ENCODE measurements around the gene SCNM1.

The SCNM1 gene, protein sequence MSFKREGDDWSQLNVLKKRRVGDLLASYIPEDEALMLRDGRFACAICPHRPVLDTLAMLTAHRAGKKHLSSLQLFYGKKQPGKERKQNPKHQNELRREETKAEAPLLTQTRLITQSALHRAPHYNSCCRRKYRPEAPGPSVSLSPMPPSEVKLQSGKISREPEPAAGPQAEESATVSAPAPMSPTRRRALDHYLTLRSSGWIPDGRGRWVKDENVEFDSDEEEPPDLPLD

DNA sequence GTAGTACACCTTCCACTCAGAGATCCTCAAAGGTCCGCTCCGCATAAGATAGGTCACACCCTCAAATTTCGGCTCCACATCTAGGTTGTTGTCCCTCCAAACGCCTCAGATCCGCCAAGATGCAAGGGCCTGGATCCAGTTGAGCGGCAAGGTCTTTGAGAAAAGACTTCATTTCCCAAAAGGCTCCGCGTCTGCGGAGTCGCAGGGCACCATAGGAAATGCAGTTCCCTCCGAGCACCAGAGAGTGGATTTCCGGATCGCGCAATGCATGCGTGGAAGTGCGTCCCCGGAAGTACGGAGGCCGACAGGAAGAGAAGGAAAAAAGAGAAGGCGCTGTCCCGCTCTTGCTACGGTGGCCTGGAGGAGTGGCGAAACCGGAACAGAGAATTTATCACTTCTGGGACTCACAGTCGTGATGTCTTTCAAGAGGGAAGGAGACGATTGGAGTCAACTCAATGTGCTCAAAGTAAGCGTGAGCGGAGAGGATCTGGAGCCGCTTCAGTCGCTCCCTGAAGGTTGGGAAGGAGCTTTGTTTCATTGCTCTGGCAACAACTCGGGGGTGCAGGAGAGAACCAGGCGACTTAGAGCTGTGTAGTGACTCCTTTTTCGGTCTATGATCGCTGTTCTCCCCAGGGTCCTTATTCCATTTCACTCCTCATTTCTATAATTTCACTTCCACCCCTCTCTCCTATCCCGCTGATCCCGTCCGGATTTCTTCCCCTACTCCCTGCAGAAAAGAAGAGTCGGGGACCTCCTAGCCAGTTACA lies at the start of gene SCNM1, which contains the start of gene LYSMD1:
TSS of gene SCNM1 (plus strand) at position 407 of the 767 bp plus-strand sequence. CDS start at position 416, 9 bp downstream.
TSS of gene LYSMD1 (minus strand) at position 165 of the 767 bp plus-strand sequence. CDS start 644 bp downstream, outside the sequence.
- peak; percentile 99 for DNase-seq

DNA sequence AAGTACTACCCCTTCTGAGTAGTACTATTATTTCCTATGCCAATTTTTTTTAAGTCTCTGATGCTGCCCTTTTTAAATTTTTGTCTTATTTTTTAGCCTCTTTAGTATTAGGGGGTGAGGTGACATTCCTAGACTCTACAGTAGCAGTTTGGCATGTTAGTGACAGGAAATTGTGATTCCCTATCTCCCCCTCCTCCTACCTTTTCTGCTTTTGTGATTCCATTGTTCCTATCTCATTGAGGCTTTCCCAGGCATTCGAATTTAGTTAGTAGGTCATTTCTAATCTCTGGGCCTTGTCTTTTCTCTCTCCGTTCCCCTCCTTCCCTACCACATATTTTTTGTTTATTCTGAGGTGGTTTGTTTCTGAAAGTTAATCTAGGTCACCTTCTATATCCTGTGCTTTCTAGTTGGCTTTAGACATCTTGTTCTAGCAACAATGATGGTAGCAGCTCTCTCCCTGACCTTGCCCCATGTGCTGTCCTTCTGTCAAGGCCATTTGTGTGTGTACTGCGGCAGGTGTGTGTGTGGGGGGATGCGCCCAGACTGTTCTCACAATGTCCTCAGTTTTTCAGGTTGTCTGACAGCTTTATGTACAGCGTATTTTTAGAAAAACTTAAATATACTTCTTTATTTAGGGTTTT lies 41.1 kb upstream of the SCNM1 start:
- no peak for DNase-seq

DNA sequence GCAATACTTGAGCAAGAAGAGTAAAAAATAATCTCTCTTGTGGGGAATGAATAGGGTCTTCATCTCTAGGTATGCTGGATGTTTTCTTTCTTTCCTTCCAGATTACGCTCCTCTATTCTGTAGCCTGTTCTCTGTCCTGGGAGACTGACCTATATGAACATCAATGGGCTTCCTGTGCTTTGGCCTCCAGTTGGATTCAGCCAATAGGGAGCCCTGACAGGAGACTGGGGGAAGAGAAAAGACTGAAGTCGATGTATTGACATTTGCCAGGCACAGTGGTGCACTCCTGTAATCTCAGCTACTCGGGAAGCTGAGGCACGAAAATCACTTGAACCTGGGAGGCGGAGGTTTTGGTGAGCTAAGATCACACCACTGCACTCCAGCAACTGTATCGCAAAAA lies 37.1 kb upstream of the SCNM1 start:
- no peak for DNase-seq

DNA sequence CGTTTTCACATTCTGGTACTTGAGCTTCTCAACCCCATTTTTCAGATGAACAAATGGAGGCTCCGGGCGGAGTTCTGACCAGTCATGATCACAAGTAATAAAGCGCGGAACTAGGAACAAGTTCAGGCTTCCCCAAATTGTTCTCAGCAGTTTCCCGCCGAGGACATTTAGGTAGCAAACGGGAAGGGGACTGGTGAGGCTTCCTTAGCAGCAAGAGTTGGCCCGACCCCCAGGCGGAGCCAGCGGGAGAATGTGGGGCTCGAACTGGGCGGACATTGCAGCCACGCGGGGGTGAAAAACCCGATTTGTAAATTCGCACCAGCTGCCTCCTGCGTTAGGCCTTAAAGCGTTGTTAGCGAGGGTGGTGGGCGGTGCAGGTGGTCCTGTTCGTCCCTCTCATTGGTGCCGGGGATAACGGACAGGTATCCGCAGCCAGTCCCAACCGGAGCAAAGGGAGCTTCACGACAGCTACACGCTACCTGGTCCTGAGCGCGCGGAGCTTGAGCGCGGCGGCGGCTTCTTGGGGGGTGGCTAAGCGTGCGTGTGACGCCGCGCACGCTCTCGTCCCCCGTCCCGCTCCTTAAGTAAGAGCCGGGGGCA lies 34.9 kb upstream of the SCNM1 start:
- DNase-seq = no peak

DNA sequence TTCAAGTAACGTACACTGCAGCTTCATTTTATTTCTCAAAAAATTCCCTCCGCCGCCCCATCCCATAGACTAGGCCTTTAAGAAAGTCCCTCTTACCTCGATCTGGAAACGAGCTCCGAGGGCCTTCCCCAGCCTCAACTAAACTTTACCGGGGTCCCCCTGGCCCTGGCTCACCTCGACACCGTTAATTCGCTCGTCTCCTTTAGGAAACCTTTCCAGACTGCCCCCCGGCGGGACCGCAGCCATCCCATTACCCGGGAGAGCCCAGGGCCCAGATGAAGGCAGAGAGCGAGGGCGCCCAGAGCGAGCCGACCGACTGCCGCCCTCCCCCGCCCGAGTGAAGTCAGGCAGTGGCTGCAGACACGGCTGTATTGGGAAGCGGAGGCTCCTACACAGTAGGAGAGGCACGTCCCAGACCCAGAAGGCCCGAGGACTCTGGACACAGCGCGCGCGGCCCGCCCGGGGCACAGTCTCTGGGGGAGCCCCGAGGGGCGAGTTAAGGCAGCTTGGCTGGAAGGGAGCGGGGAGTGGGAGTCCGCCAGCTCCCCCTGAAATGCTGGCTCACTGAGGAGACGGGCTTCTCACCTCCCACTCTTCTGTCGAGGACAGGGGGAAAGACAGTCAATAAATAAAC lies 34.1 kb upstream of the SCNM1 start:
- no peak for DNase-seq

DNA sequence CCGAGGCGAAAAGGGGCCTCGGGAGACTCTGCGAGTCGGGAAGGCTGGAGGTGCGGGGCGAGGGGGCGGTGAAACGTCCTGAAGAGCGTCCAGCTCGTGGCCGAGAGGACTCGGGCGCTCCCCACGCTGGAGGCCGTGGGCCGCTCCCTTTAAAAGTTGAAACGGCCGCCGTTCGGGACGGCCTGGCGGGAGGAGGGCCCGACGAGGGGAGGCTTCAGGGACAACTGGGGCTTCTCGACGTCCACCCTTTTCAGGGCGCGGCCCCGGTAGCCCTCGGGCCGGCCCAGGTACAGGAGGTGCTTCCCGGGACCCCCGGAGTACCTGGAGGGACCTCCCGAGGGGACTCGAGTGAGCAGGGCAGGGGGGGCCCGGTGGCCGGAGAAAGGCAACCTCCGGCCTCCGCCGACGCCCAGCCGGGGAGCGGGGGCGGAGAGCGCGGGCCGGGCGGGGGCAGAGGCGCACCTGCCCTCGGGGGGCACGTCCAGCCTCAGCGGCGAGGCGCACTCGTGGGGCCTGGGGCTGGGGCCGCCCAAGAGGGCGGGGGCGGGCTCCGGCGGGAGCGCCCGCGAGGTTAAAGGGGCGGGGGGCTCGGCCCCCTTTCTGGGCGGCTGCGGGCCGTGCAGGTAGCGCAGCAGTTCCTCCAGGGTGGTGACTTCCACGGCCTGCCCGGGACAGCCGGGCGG lies 33.5 kb upstream of the SCNM1 start:
- no peak for DNase-seq

DNA sequence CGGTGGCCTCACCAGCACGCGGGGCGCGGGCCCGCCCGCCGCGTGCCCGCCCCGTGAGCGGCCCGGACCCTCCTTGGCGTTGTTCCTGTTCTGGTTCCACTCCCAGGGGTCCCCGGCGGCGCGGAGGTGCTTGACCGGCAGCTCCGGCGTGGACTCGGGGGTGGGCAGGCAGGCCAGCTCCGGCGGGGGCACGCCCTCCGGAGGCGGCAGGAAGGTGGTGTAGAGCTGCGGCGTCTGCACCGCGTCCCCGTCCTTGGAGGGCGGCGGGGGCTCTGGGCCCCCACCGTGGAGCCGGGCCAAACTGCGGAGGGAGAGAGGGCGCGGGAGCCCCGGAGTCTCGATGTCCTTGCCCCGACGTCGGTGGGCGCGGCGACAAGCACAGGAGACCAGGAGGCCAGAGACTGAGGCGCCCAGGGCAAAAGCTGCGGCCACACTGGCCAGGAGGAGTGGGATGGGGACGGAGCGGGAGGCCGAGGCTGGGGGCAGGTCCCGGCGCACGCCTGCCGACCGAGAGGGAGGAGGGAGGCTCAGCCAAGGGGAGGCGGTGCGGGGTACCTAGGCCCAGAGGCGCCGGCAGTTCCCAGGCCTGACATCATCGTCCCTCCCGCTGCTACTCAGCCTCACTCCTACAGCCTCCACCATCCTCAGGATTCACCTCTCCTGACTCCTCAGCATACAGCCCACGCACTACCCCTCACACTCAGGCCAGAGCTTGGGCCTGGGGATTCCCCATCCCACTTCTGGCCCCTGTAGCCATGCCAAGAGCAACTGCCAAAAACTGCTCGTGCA lies 32.7 kb upstream of the SCNM1 start:
- no peak for DNase-seq

DNA sequence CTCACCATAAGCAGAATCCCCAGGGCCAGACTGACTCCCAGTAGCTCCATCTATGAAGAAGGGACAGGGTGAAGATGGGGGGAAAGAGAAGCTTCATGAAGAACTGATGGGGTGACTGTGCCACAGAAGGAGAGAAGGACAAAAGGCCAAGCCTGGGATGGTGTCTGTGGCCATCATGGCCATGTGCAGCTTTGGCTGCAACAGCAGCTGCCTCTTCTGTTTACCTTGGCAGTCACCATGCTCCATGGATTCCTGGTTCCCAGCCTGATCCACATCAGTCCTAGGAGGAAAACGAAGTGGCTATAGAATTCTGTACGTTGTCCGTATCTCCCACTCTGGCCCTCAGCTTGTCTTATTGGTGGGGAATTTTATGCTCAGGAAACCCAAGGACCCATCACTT lies 31.5 kb upstream of the SCNM1 start:
- DNase-seq = no peak

DNA sequence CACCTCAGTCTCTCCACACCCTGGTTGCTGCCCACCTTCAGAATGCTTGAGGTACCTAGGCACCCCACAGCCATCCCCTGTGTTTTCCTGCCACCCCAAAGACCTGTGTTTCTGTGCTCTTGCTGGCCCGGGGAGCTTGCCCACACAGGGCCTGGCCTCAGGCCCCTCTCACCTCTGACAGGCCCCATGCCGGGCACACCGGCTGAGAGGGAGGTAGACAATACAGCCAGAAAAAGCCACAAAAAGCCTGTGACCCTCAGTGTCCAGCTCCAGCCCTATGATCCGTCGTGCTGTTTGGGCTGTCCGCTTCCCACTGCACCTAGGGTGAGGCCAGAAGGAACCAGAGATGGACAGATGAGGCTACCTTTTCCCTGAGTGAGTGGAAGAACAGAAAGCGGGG lies 31.0 kb upstream of the SCNM1 start:
- no peak for DNase-seq

DNA sequence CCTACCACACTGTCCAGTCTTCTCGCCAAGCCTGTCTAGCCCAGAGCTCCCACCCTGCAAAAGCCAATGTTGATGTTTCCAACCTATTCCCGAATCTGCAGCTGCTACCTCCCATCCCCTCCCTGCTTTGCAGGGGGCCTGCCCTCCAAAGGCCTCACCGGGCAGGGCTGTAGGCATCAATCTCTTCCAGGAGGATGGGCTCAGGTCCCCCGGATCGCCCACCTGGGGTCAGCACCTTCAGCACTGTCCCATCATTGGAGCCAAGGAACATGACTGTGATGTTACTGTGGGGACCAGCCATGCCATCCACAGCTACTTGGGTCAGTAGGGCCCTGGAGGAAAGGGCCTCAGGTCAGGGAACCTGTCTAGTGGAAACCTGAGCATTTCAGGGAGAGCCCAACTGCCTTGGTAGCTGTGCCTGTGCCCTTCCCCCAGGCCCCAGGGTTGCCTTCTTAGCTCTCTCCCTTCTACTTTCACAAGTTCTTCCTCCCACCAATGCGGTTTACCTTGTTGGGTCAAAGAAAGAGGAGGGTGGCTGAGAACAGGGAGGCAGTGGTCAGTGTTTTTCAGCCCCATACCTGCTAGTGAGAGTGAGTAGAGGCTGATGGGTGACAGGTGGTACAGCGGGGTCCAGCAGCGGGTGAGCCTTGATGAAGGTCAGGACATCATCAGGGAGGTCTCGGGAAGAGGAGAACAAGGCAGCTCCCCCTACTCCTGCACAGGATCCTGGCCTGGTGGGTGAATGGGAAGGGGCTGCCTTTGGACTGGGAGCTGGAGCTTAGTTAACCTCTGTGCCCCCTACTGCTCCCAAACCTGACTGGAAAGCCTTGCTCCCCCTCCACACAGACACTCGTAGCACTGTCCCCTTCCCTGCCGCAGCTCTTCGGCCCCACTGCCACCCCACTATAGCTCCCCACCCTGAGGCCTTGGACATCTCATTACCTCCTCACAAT lies 30.2 kb upstream of the SCNM1 start:
- DNase-seq = no peak

DNA sequence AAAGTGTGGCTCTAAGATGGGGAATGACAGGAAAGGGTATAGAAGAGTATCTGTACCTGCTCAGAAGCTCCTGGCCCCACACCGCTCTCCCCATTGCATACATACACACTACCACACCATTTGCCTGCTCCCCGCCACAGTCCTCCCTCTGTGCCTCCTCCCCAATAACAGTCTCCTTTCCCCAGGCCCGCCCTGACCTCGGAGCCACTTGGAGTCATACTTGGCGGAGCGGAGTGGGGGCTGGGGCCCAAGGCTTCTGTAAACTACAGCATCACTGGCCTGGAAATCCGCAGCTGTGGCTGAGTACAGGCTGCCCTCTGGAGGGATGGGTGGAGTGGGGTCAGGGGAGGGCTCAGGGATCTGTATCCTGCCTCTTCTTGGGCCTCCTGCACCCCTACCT lies 28.2 kb upstream of the SCNM1 start:
- no peak for DNase-seq

DNA sequence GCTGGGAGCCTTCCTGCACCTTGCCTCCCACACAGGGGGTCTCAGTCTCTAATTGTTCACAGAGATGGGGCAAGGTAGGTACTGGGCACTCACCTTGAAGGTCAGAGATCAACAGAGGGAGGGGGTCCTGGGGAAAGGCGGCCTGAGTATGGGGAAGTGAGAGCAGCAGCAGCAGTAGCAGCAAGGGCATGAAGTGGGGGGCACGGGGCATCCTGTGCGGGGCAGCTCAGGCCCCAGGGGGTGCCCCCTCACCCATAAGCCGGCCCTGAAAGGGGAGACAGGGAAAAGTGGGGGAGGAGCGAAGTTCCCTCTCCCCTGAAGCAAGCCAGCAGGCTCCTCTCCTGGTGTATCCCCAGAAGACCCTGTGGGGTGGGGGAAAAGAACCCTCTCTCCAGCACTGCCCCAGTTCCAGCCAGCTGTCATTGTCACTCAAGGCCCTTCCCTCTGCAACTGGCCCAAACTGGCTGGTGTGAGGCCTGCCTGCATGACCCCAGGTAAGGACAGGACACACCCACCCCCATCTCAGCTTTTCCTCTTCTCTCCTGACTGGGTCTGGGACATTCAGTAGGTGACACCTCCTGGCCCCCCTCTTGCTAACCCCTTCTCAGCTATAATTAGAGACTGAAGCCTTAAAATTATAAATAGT lies 23.4 kb upstream of the SCNM1 start:
- DNase-seq = no peak

DNA sequence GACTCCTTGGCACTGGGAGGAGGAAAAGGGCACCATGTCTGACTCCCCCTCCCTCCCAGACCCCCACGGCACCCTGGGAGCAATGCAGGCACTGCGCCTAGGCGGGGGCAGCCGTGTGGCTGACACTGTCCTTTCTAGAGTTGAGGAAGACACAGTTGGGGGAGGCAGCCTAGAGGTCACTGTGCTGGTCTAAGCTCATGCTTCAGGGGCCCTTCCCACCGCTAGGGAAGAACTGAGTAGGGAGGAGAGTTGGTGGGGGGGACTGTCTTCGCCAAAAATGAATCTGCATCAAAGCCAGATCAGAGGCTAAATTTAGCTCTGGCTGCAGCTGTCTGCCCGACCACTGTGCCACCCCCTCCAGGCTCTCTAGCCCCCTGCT lies 22.9 kb upstream of the SCNM1 start:
- DNase-seq = no peak

DNA sequence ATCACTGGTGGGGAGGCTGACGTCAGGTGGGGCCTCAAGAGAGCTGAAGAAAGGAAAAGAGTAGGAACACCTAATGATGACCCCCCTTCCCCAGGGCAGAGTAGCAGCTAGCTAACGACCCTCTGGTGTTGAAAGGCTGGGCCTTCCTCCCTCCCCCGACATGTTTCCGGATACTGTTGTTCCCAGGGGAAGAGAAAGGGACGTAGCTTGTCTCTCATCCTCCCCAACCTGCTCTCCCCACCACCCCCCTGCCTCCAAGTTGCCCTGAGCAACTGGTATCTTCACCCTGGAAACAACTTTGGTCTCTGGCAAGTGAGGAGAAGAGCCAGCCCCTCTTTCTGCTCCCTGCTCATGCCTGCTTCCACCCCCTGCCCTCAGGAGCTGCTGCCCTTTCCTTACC lies 22.0 kb upstream of the SCNM1 start:
- DNase-seq = no peak

DNA sequence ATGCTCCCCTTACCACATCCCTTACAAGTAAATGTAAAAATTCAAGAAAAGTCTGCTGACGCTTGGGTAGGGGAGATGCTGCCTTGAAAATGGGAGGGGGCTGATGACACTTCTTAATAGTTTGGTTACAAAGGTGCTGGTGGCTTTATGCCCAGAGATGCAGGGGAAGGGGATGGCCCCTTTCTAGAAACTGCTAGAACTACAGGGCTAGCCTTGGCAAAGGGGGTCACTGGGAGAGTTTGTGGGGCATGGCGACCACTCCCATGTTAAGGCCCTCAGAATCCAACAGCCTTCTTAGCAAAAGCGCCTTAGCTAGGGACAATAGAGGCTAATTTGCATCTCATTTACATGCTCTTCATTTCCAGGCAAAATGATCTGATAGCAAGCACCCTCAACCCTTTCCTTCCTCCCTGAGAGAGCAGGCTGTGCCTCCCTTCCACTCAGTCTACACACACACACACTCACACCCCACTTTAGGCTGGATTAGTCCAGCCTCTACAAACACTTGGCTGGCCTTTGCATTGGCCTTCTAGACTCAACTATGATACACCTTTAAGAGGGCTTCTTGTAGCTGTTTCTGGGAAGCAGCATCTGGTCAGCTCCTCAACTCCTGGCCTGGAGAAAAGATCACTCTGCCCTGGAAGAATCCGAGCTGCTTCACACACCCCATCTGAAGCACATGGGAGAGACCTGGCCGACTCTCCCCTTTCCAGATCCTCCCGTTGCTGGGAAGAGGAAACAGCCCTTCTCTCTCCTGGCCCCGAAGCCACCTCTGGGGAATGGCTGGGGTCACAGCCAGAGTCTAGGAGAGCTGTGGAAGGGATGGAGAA lies 21.3 kb upstream of the SCNM1 start:
- DNase-seq = peak; percentile 34

DNA sequence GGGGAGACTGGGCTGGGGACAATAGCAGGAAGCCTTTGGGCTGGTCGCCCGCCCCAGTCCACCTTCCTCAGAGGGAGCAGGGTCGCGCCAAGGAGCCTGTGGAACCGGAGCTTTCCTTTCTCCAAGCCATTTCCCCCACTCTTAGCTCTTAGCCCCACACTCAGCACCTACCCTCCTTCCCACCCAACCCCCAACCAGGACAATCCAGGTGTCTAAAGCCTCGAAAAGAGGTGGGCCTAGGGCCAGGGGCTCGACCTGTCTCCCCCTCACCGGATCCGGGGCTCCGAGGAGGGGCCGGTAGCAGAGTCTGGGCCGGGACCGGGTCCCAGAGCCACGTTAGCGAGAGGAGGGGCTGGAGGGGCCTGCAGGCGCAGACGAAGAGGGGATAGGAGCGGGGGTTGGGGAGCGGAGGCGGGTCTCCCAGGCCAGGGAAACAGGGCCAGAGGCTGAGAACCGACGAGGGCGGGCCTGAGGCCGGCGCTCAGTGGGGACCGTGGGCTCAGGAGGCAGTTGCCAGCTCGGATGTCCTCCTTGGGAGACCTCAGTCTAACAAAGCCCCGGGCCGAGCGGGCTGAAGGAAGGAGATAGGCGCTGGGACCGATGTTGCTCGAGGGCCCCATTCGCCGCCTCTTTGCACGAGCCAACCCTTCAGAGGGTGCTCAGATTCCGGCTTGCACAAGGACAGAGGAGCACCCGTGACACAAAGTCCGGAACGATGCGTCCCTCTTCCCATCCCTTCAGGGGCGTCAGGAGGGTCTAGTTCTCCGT lies 20.5 kb upstream of the SCNM1 start:
- DNase-seq = no peak

DNA sequence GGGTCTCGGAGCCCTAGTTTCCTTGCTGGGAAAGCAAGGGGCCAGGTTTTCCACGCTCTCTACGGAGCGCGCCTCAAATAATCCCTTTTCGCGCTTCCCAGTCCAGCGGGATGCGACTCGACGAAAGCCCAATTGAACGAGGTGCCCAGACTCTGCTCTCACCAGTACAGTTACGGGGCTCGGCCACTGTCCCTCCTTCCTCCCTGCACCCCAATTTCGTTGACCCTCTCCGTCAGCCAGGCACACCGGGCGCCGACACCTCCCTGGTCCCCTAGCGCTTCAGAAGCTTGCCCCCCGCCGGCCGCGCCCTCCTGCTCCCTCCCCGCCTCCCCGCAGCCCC lies 19.9 kb upstream of the SCNM1 start:
- no peak for DNase-seq

DNA sequence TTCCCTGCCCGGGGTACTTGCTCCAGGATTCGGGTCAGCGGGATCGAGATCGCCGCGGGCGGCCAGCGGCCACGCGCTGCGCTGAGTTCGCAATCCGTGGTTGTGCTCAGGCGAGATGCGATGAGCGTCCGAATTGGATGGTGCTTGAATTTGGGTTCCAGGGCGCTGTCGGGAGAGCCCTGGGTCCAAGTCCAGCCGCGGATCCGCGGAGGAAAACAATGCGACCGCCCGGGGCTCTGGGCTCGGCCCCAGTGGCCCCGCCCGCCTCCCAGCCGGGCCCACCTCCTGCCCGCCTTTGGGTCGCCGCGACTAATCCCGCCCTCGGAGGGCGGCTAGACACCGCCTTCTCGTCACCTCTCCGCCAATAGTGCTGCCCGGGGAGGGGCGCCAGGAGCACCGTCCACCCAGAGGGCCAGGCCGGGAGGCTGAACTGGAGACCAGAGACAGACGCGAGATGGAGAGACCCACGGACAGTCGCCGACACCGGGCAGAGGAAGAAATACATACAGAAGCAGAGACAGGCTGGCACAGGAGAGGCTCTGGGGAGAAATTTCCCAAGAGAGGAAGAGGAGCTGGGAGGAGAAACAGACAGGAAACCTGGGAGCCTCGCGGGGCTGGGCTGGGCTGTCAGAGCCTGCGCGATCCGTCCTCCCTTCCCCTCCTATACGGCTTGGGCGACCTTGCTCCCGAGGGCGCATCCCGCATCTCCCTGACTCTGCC lies 19.4 kb upstream of the SCNM1 start, which contains the start of gene SEMA6C:
TSS of gene SEMA6C (minus strand) at position 220 of the 720 bp plus-strand sequence. CDS start 4,010 bp downstream, outside the sequence.
- peak; percentile 96 for DNase-seq
